MCF 10A (cell line): ENCODE results near the gene CFAP46. TPM values are rescaled to one million over a fixed set of nuclear protein-coding genes. Genes with fewer than 3 reads are reported as not detected.

Experiments used
- BruUV-seq: library from RNA; stranded (reverse); fragments of 400-500 nt; replicated peaks from 2 replicates; lab custom pipeline; 2021; lab: Mats Ljungman, UMichigan
- CTCF ChIA-PET: fragments of 300-600 bp; sonication (Branson Sonifier 250); formaldehyde crosslinking; extraction: SDS; loops from one replicate; lab custom pipeline; 2021; ENCODE audit warnings: antibody characterized with exemption, inconsistent platforms; lab: Yijun Ruan, JAX
- POLR2A ChIA-PET: fragments of 300-600, 350-650 bp; sonication (Branson Sonifier 250); formaldehyde crosslinking; extraction: SDS; loops from one replicate; lab custom pipeline; 2020; ENCODE audit warnings: antibody characterized with exemption, inconsistent platforms; lab: Yijun Ruan, JAX
- DNase-seq: peaks from one replicate; pipeline ENCODE4 v3.0.0-alpha.2; 2018; ENCODE audit not compliant: unreplicated experiment
- H3K27ac Mint-ChIP-seq: one replicate; pipeline ENCODE4 v1.8.0; 2022; ENCODE audit warnings: mild to moderate bottlenecking, low read depth, mixed read lengths; ENCODE audit not compliant: unreplicated experiment
- H3K27me3 Mint-ChIP-seq: one replicate; pipeline ENCODE4 v1.8.0; 2022; ENCODE audit warnings: mixed read lengths; ENCODE audit not compliant: insufficient read depth, unreplicated experiment
- H3K36me3 Mint-ChIP-seq: one replicate; pipeline ENCODE4 v1.8.0; 2022; ENCODE audit warnings: mild to moderate bottlenecking, moderate library complexity, mixed read lengths; ENCODE audit not compliant: insufficient read depth, unreplicated experiment
- H3K4me1 Mint-ChIP-seq: one replicate; pipeline ENCODE4 v1.8.0; 2022; ENCODE audit warnings: mixed read lengths; ENCODE audit not compliant: insufficient read depth, unreplicated experiment
- H3K4me3 Mint-ChIP-seq: one replicate; pipeline ENCODE4 v1.8.0; 2022; ENCODE audit warnings: mild to moderate bottlenecking, moderate library complexity, mixed read lengths; ENCODE audit not compliant: unreplicated experiment
- H3K9me3 Mint-ChIP-seq: one replicate; pipeline ENCODE4 v1.8.0; 2022; ENCODE audit warnings: mixed read lengths; ENCODE audit not compliant: unreplicated experiment
- CTCF ChIP-seq: fragments of 200-600 bp; IDR thresholded peaks from one replicate; pipeline ENCODE4 v1.8.0; 2022; ENCODE audit warnings: antibody characterized with exemption, mild to moderate bottlenecking; ENCODE audit not compliant: unreplicated experiment
- intact Hi-C: fragments of 100-400 bp; cut with micrococcal nuclease; formaldehyde crosslinking; loops from 2 replicates; pipeline ENCODE4 v1.14.1; 2022
- total RNA-seq: library from RNA; stranded (reverse); gene quantifications from 2 replicates; pipeline ENCODE4 v1.2.3, GENCODE V29; 2022

The CFAP46 gene
- total RNA-seq, 1 experiment from 2014 or later: 0.33 TPM

- TF ChIP-seq CTCF: no peak
- CTCF ChIA-PET: no interaction called here
- POLR2A ChIA-PET: no interaction called here
- H3K27ac Mint-ChIP-seq: no peak overlapping the region
- no TSS peak for BruUV-seq
- no peaks in the 10 kb centered on the region for H3K27me3 Mint-ChIP-seq
- no peak for DNase-seq
- no peaks in the 10 kb centered on the region for H3K4me1 Mint-ChIP-seq
- no peaks in the 10 kb centered on the region for H3K9me3 Mint-ChIP-seq
- H3K36me3 Mint-ChIP-seq: no peaks in the 10 kb centered on the region
- H3K4me3 Mint-ChIP-seq: no peak overlapping the region
- intact Hi-C loops: no loop called here
Observed at GRCh38 chr10:132803416-132804210, 138.8 kb downstream of the CFAP46 start.

DNA sequence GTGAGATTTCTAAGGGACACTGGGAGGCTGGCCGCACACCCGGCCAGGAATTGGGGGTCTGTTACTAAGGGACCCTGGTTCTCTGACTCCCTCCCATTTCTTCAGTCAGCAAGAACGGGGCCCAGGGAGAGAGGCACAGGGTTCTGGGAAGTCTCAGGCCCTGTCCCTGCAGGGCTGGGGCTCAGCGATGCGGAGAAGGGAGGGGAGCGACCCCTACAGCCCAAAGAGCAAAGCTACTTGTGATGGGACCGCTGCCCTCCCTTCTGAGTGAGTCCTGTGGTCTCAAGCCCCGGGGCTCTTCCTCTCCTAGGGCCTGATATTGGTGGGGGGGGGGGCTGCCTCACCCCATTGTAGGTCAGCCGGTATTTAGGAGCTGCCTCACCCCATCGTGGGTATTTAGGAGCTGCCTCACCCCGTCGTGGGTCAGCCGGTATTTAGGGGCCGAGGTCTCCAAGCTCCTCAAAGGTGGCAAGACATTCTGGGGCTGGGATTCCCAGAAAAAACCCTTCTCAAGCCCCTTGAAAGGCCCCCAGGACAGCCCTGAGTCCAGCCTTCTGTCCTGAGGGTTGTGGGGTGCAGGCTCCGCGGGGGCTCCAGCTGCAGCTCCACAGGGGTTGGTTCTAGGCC lies 139.6 kb downstream of the CFAP46 start:
- intact Hi-C loops: no loop called here
- CTCF ChIA-PET: interaction anchor here (0.5 to 0.6 kb wide), 2 partner anchors 578 to 764 kb away, joined by 3 to 4 read pairs; no protein-coding TSS in a partner anchor
- BruUV-seq: no TSS peak
- H3K36me3 Mint-ChIP-seq: no peaks in the 10 kb centered on the region
- H3K27me3 Mint-ChIP-seq: no peaks in the 10 kb centered on the region
- no peaks in the 10 kb centered on the region for H3K4me1 Mint-ChIP-seq
- no peak overlapping the region for H3K4me3 Mint-ChIP-seq
- no peak overlapping the region for H3K27ac Mint-ChIP-seq
- TF ChIP-seq CTCF: no peak
- H3K9me3 Mint-ChIP-seq: no peaks in the 10 kb centered on the region
- POLR2A ChIA-PET: no interaction called here
- no peak for DNase-seq

DNA sequence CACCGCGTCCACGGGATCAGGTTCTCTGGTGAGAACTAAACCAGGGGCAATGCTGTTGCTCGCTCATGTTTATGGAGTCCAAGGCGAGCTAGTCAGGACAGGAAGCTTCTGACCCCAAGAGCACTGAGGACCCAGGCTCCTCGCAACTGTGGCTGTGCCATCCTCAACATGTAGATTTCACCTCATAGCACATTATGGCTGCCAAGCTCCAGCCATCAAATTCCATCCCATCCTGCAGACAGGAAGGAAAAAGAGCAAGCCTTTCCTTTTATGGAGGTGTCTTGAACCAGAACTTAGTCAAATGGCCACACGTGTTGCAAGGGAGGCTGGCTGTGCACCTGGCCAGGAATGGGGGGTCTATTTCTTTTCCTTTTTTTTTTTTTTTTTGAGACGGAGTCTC lies 140.3 kb downstream of the CFAP46 start:
- BruUV-seq: no TSS peak
- Mint-ChIP-seq H3K4me1 (no peaks in the 10 kb centered on the region), H3K36me3 (no peaks in the 10 kb centered on the region), H3K9me3 (no peaks in the 10 kb centered on the region), H3K27ac (no peak overlapping the region), H3K27me3 (no peaks in the 10 kb centered on the region), H3K4me3 (no peak overlapping the region)
- intact Hi-C loops: no loop called here
- DNase-seq: no peak
- ChIA-PET POLR2A (no interaction called here), CTCF (interaction anchor here (0.5 kb wide), 1 partner anchor 577 kb away, joined by 4 read pairs; no protein-coding TSS in a partner anchor)
- no peak for TF ChIP-seq CTCF

DNA sequence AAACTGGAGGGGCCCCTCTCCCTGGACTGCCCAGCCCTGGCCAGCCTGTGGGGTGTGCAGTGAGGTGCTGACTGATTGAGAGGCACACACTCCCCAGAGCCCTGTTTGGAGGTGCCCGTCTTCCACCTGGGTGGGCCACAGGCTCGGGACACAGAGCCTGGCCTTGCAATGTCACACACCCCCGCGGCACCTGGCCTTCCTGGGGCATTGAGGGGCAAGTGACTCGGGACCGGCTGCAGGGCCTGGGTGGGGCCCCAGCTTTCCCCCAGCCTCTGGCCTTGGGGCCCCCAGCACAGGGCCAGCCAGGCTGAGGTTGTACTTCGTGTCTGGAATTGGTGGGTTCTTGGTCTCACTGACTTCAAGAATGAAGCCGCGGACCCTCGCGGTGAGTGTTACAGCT lies 142.5 kb downstream of the CFAP46 start:
- H3K4me3 Mint-ChIP-seq: no peak overlapping the region
- ChIA-PET POLR2A (no interaction called here), CTCF (no interaction called here)
- no peak overlapping the region for H3K27ac Mint-ChIP-seq
- intact Hi-C loops: loop anchor here (10.0 kb wide), 1 partner anchor 135 kb away; no protein-coding TSS in a partner anchor
- no peak for TF ChIP-seq CTCF
- BruUV-seq: no TSS peak
- DNase-seq: no peak
- H3K9me3 Mint-ChIP-seq: no peaks in the 10 kb centered on the region
- no peaks in the 10 kb centered on the region for H3K27me3 Mint-ChIP-seq
- H3K4me1 Mint-ChIP-seq: no peaks in the 10 kb centered on the region
- no peaks in the 10 kb centered on the region for H3K36me3 Mint-ChIP-seq
